ENCODE data around the gene SFSWAP. TPM values are rescaled to one million over a fixed set of nuclear protein-coding genes. Genes with fewer than 3 reads are reported as not detected.

The SFSWAP gene
- polyA plus RNA-seq, 2 of the 4 experiments (the other 2 are of a cell fraction), result 21.8 to 23.5 TPM

- Histone ChIP-seq H3K4me3 (no peak overlapping the region), H3K4me2 (no peak overlapping the region), H3K4me1 (peaks cover 31% of the 10 kb centered on the region), H3K27ac (peak overlapping the region in 1 of 2 experiments; percentile 46; a peak in 2 of 6 replicates), H3K9me3 (no peaks in the 10 kb centered on the region)
- peak in 1 of 2 experiments; percentile 13; a peak in 3 of 6 replicates for ATAC-seq
- POLR2A ChIA-PET, result no interaction called here
- CTCF ChIA-PET, result interaction anchor here (0.7 to 3.1 kb wide), 11 partner anchors 10 to 917 kb away, joined by 3 to 12 read pairs (median 3); no protein-coding TSS in a partner anchor
- FAIRE-seq, result no peak
- TF ChIP-seq CTCF (IDR thresholded peaks at IDR 0.05) (peak; percentile 55), RAD21 (conservative IDR thresholded peaks at IDR 0.05 in 1 of 2, IDR thresholded peaks at IDR 0.05 in 1 of 2) (peak; percentile 45 to 73), JUN (IDR thresholded peaks at IDR 0.05) (no peak), HMGXB4 (CRISPR knock-in tag; IDR thresholded peaks at IDR 0.05; ENCODE audit: borderline replicate concordance) (no peak), SMC3 (IDR thresholded peaks at IDR 0.05) (peak; percentile 23; the same call in 1 of the 3 replicates)
- DNase-seq (ENCODE audit: low read depth in 1 of 2, low spot score in 1 of 2), result peak in 1 of 2 experiments; percentile 73
- 63% methylated on average over 7 of the region's 23 CpGs for WGBS (ENCODE audit: missing lambda C conversion rate)
Observed at GRCh38 chr12:131833896-131834641, 123.2 kb downstream of the SFSWAP start.

- no peak overlapping the region for H3K4me3 ChIP-seq
- H3K9me3 ChIP-seq, result no peaks in the 10 kb centered on the region
- TF ChIP-seq CHD2 (IDR thresholded peaks at IDR 0.05; ENCODE audit: low read length, partially characterized antibody), result no peak
- no peak for TF ChIP-seq KDM5A (IDR thresholded peaks at IDR 0.05)
- no peak for TF ChIP-seq ZNF302 (CRISPR knock-in tag; IDR thresholded peaks at IDR 0.05)
- TF ChIP-seq HDAC2 (IDR thresholded peaks at IDR 0.05), result no peak
- no peak for TF ChIP-seq E2F6 (IDR thresholded peaks at IDR 0.05; ENCODE audit: borderline replicate concordance, low read depth)
- no peak for TF ChIP-seq MAZ (IDR thresholded peaks at IDR 0.05; ENCODE audit: borderline replicate concordance, low read depth, low read length)
- TF ChIP-seq EP300 (IDR thresholded peaks at IDR 0.05), result no peak
- TF ChIP-seq REST (IDR thresholded peaks at IDR 0.05), result no peak
- no peak for TF ChIP-seq HOXB13 (CRISPR knock-in tag; IDR thresholded peaks at IDR 0.05; ENCODE audit: low read depth)
- TF ChIP-seq CHD4 (IDR thresholded peaks at IDR 0.05; ENCODE audit: borderline replicate concordance), result no peak
- no peak for TF ChIP-seq MAX (IDR thresholded peaks at IDR 0.05)
- TF ChIP-seq CBX8 (IDR thresholded peaks at IDR 0.05), result no peak
- no peak for TF ChIP-seq KDM1A (IDR thresholded peaks at IDR 0.05; ENCODE audit: low read depth)
- no peak for TF ChIP-seq ZFP36 (IDR thresholded peaks at IDR 0.05; ENCODE audit: borderline replicate concordance, partially characterized antibody)
- TF ChIP-seq BCL3 (IDR thresholded peaks at IDR 0.05), result no peak
- ChIA-PET POLR2A (no interaction called here), CTCF (interaction anchor here (0.9 to 3.1 kb wide), 13 partner anchors 13 to 918 kb away, joined by 3 to 20 read pairs (median 5); partner anchors contain the start of gene EP400)
- ATAC-seq (no peak), DNase-seq (ENCODE audit: low read depth in 1 of 2, low spot score in 1 of 2) (no peak), FAIRE-seq (no peak)
- H3K27ac ChIP-seq, result peak overlapping the region in 1 of 2 experiments; percentile 46; a peak in 2 of 6 replicates
- H3K4me2 ChIP-seq, result no peak overlapping the region
- H3K4me1 ChIP-seq, result peaks cover 23% of the 10 kb centered on the region
- 57% methylated on average over 15 of the region's 20 CpGs for WGBS (ENCODE audit: missing lambda C conversion rate)
Observed at GRCh38 chr12:131834798-131835615, 124.1 kb downstream of the SFSWAP start.

Data from A549 (cell line).